Neural crest cell (in vitro differentiated cells): Measurements from ENCODE around the gene MYT1. TPM values are rescaled to one million over a fixed set of nuclear protein-coding genes. Genes with fewer than 3 reads are reported as not detected.

Experiments used
- DNase-seq: peaks from one replicate; pipeline ENCODE4 v3.0.0; 2021; ENCODE audit warnings: low read depth, mixed read lengths, low spot score
- H3K27ac Mint-ChIP-seq: one replicate; pipeline ENCODE4 v1.8.0; 2021; ENCODE audit warnings: mild to moderate bottlenecking, mixed read lengths; ENCODE audit not compliant: unreplicated experiment
- H3K27me3 Mint-ChIP-seq: 2 replicates; pipeline ENCODE4 v1.8.0; 2021; ENCODE audit warnings: low read depth, mild to moderate bottlenecking, mixed read lengths
- H3K36me3 Mint-ChIP-seq: 2 replicates; pipeline ENCODE4 v1.8.0; 2021; ENCODE audit warnings: low read depth, mild to moderate bottlenecking, mixed read lengths
- H3K4me1 Mint-ChIP-seq: 2 replicates; pipeline ENCODE4 v1.8.0; 2021; ENCODE audit warnings: mixed read lengths
- H3K4me3 Mint-ChIP-seq: one replicate; pipeline ENCODE4 v1.8.0; 2021; ENCODE audit warnings: mild to moderate bottlenecking, mixed read lengths
- H3K9me3 Mint-ChIP-seq: 2 replicates; pipeline ENCODE4 v1.8.0; 2021; ENCODE audit warnings: mixed read lengths
- CTCF ChIP-seq: fragments of 200-600 bp; sonication (generic); conservative IDR thresholded peaks from 2 replicates; pipeline ENCODE4 v1.5.0; 2021; ENCODE audit warnings: antibody characterized with exemption, mild to moderate bottlenecking
- total RNA-seq: library from RNA; stranded (reverse); gene quantifications from 2 replicates; pipeline ENCODE4 v1.2.1, GENCODE V29; 2021

Gene MYT1
- total RNA-seq, 1 donor from 2014 or later = 4.3 TPM

GRCh38 chr20:64137598-64138031 lies 26.6 kb upstream of the MYT1 start:
- no peak for DNase-seq
- H3K27ac Mint-ChIP-seq = no peak overlapping the region
- H3K36me3 Mint-ChIP-seq = no peaks in the 10 kb centered on the region
- TF ChIP-seq CTCF = no peak
- peaks cover 3% of the 10 kb centered on the region for H3K27me3 Mint-ChIP-seq
- no peaks in the 10 kb centered on the region for H3K9me3 Mint-ChIP-seq
- H3K4me1 Mint-ChIP-seq = peaks cover 22% of the 10 kb centered on the region
- no peak overlapping the region for H3K4me3 Mint-ChIP-seq

- TF ChIP-seq CTCF = no peak
- DNase-seq = no peak
- no peak overlapping the region for H3K4me3 Mint-ChIP-seq
- H3K27me3 Mint-ChIP-seq = peaks cover 3% of the 10 kb centered on the region
- no peaks in the 10 kb centered on the region for H3K9me3 Mint-ChIP-seq
- no peaks in the 10 kb centered on the region for H3K36me3 Mint-ChIP-seq
- peaks cover 29% of the 10 kb centered on the region for H3K4me1 Mint-ChIP-seq
- H3K27ac Mint-ChIP-seq = no peak overlapping the region
These were observed 25.9 kb upstream of the MYT1 start for GRCh38 chr20:64138276-64138815.

GRCh38 chr20:64139199-64140060 lies 24.8 kb upstream of the MYT1 start:
- no peak for TF ChIP-seq CTCF
- Mint-ChIP-seq H3K4me1 (peaks cover 31% of the 10 kb centered on the region), H3K27me3 (peaks cover 3% of the 10 kb centered on the region), H3K4me3 (no peak overlapping the region), H3K9me3 (peaks cover 3% of the 10 kb centered on the region), H3K36me3 (peaks cover 3% of the 10 kb centered on the region), H3K27ac (peak overlapping the region; percentile 62)
- no peak for DNase-seq

- peaks cover 9% of the 10 kb centered on the region for H3K9me3 Mint-ChIP-seq
These were observed 24.0 kb upstream of the MYT1 start for GRCh38 chr20:64140061-64140931.

More at GRCh38 chr20:64140061-64140931, 24.0 kb upstream of the MYT1 start:
- H3K4me3 Mint-ChIP-seq = no peak overlapping the region
- peaks cover 4% of the 10 kb centered on the region for H3K27me3 Mint-ChIP-seq
- peak overlapping the region; percentile 73 for H3K27ac Mint-ChIP-seq
- no peak for TF ChIP-seq CTCF
- no peak for DNase-seq
- peaks cover 31% of the 10 kb centered on the region for H3K4me1 Mint-ChIP-seq
- peaks cover 3% of the 10 kb centered on the region for H3K36me3 Mint-ChIP-seq
